Gastrocnemius medialis (tissue), 4 donors: Measurements from ENCODE around the gene PIK3C2G. TPM values are rescaled to one million over a fixed set of nuclear protein-coding genes. Genes with fewer than 3 reads are reported as not detected.

Experiments used
- ATAC-seq, 2 donors: fragments of 150-250 bp; one replicate each; pipeline ENCODE4 v1.9.1; 2016
- DNase-seq, 2 donors: peaks; one replicate each; pipeline ENCODE4 v3.0.0-alpha.2; 2019
- H3K27ac ChIP-seq, 4 donors: fragments of 200-600 bp; sonication (generic); 1 replicate in 1 of 4; 2 replicates in 3 of 4; pipeline ENCODE4 v1.5.1; 2016 to 2018; ENCODE audit warnings: mild to moderate bottlenecking in 2 of 4, moderate library complexity in 1 of 4
- H3K27me3 ChIP-seq, 3 donors: fragments of 200-600 bp; sonication (generic) in 2 of 3; 1 replicate in 1 of 3; 2 replicates in 2 of 3; pipeline versions ENCODE4 v1.5.1 to v1.6.0; 2016 to 2019; ENCODE audit warnings: mild to moderate bottlenecking in 1 of 3, moderate library complexity in 1 of 3
- H3K36me3 ChIP-seq, 2 donors: fragments of 200-600 bp; sonication (generic) in 1 of 2; one replicate each; pipeline ENCODE4 v1.5.1; 2017 to 2018
- H3K4me1 ChIP-seq, 2 donors: fragments of 200-600 bp; sonication (generic) in 1 of 2; one replicate each; pipeline ENCODE4 v1.5.1; 2016 to 2017; ENCODE audit warnings: mild to moderate bottlenecking in 2 of 2
- H3K4me3 ChIP-seq, 4 donors: fragments of 200-600 bp; sonication (generic) in 3 of 4; 1 replicate in 1 of 4; 2 replicates in 3 of 4; pipeline ENCODE4 v1.5.1; 2016 to 2019; ENCODE audit warnings: mild to moderate bottlenecking in 2 of 4
- H3K9me3 ChIP-seq, 3 donors: fragments of 200-600 bp; sonication (generic) in 2 of 3; 1 replicate in 1 of 3; 2 replicates in 2 of 3; pipeline ENCODE4 v1.5.1; 2016 to 2019
- POLR2A ChIP-seq, 2 donors: fragments of 450-650 bp; IDR thresholded peaks; one replicate each; pipeline ENCODE4 v1.6.1; 2017; ENCODE audit warnings: antibody characterized with exemption in 2 of 2, mild to moderate bottlenecking in 2 of 2, moderate library complexity in 2 of 2
- in situ Hi-C, 4 donors: fragments of 200-750 bp; cut with MboI; loops; one replicate each; pipeline versions ENCODE4 v1.15.0 to v1.8.0; 2017; ENCODE audit warnings: low sequenced_read_pairs in 4 of 4
- intact Hi-C: fragments of 100-400 bp; cut with DNase I; formaldehyde crosslinking; loops from one replicate; pipeline ENCODE4 v1.15.1; 2023; ENCODE audit warnings: low total_unique reads
- total RNA-seq, 4 donors: library from RNA; depleted of rRNA; stranded (reverse); fragments of >200 nt; gene quantifications; one replicate each; pipeline versions ENCODE4 v1.1.0 to v1.2.3, GENCODE V29; 2016
- TF ChIP-seq, protein P1 (sequence below), 5 experiments: fragments of 450-650 bp in 3 of 5; fragments of 200-600 bp in 2 of 5; sonication (generic) in 2 of 5; IDR thresholded peaks in 4 of 5; conservative IDR thresholded peaks in 1 of 5; 1 replicate in 4 of 5; 2 replicates in 1 of 5; pipeline ENCODE4 v1.5.1; 2016 to 2019; ENCODE audit warnings: antibody characterized with exemption in 5 of 5, mild to moderate bottlenecking in 3 of 5, moderate library complexity in 3 of 5

PIK3C2G gene
- total RNA-seq, 4 donors from 2014 or later: 0.40 TPM; not detected in 3

GRCh38 chr12:18559242-18559641, 297.9 kb downstream of the PIK3C2G start:
- DNase-seq (no peak), ATAC-seq (no peak)
- TF ChIP-seq, protein P1, sequence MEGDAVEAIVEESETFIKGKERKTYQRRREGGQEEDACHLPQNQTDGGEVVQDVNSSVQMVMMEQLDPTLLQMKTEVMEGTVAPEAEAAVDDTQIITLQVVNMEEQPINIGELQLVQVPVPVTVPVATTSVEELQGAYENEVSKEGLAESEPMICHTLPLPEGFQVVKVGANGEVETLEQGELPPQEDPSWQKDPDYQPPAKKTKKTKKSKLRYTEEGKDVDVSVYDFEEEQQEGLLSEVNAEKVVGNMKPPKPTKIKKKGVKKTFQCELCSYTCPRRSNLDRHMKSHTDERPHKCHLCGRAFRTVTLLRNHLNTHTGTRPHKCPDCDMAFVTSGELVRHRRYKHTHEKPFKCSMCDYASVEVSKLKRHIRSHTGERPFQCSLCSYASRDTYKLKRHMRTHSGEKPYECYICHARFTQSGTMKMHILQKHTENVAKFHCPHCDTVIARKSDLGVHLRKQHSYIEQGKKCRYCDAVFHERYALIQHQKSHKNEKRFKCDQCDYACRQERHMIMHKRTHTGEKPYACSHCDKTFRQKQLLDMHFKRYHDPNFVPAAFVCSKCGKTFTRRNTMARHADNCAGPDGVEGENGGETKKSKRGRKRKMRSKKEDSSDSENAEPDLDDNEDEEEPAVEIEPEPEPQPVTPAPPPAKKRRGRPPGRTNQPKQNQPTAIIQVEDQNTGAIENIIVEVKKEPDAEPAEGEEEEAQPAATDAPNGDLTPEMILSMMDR (IDR thresholded peaks at IDR 0.05 in 4 of 5, conservative IDR thresholded peaks at IDR 0.05 in 1 of 5): no peak
- TF ChIP-seq POLR2A (IDR thresholded peaks at IDR 0.05): no peak
- no peaks in the 10 kb centered on the region for H3K36me3 ChIP-seq
- H3K27ac ChIP-seq: no peak overlapping the region
- in situ Hi-C loops: no loop called here
- no peaks in the 10 kb centered on the region for H3K9me3 ChIP-seq
- no peaks in the 10 kb centered on the region for H3K4me1 ChIP-seq
- H3K4me3 ChIP-seq: no peak overlapping the region
- intact Hi-C loops: no loop called here
- H3K27me3 ChIP-seq: no peaks in the 10 kb centered on the region

DNA sequence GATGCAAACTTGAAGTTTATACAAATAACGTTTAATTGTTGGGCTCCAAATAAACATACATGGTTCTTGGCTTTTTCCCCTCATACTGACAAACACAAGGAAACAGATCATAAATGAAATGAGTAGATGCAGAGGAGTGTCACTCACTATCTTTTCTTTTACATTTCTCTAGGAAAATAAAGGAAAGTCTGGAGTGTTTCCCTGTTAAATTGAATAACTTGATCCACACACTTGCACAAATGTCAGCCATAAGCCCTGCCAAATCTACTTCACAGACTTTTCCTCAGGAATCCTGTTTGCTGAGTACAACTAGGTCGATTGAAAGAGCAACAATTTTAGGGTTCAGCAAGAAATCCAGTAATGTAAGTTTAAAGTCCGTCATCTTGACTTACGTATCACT, 301.2 kb downstream of the PIK3C2G start:
- no peaks in the 10 kb centered on the region for H3K27me3 ChIP-seq
- no peaks in the 10 kb centered on the region for H3K9me3 ChIP-seq
- intact Hi-C loops: no loop called here
- ATAC-seq: no peak
- no peaks in the 10 kb centered on the region for H3K4me1 ChIP-seq
- no peak overlapping the region for H3K27ac ChIP-seq
- H3K4me3 ChIP-seq: no peak overlapping the region
- in situ Hi-C loops: no loop called here
- DNase-seq: no peak
- H3K36me3 ChIP-seq: no peaks in the 10 kb centered on the region
- no peak for TF ChIP-seq POLR2A (IDR thresholded peaks at IDR 0.05)
- TF ChIP-seq, protein P1 (IDR thresholded peaks at IDR 0.05 in 4 of 5, conservative IDR thresholded peaks at IDR 0.05 in 1 of 5): no peak

GRCh38 chr12:18564306-18564705, 303.0 kb downstream of the PIK3C2G start:
- TF ChIP-seq, protein P1 (IDR thresholded peaks at IDR 0.05 in 4 of 5, conservative IDR thresholded peaks at IDR 0.05 in 1 of 5): no peak
- TF ChIP-seq POLR2A (IDR thresholded peaks at IDR 0.05): no peak
- no peaks in the 10 kb centered on the region for H3K4me1 ChIP-seq
- H3K9me3 ChIP-seq: no peaks in the 10 kb centered on the region
- intact Hi-C loops: no loop called here
- H3K27ac ChIP-seq: no peak overlapping the region
- no peak overlapping the region for H3K4me3 ChIP-seq
- DNase-seq: no peak
- ATAC-seq: no peak
- H3K36me3 ChIP-seq: no peaks in the 10 kb centered on the region
- in situ Hi-C loops: no loop called here
- no peaks in the 10 kb centered on the region for H3K27me3 ChIP-seq

GRCh38 chr12:18567787-18568186, 306.5 kb downstream of the PIK3C2G start:
- Histone ChIP-seq H3K36me3 (no peaks in the 10 kb centered on the region), H3K4me1 (no peaks in the 10 kb centered on the region), H3K4me3 (no peak overlapping the region), H3K27me3 (no peaks in the 10 kb centered on the region), H3K27ac (no peak overlapping the region), H3K9me3 (peaks cover 0 to 1% (median 0%) of the 10 kb centered on the region in 3 donors)
- no peak for DNase-seq
- in situ Hi-C loops (no loop called here), intact Hi-C loops (no loop called here)
- ATAC-seq: no peak
- TF ChIP-seq POLR2A (IDR thresholded peaks at IDR 0.05): no peak
- TF ChIP-seq, protein P1 (IDR thresholded peaks at IDR 0.05 in 4 of 5, conservative IDR thresholded peaks at IDR 0.05 in 1 of 5): no peak

GRCh38 chr12:18570543-18570942, 309.2 kb downstream of the PIK3C2G start:
- Histone ChIP-seq H3K4me1 (no peaks in the 10 kb centered on the region), H3K9me3 (peaks cover 0 to 3% (median 0%) of the 10 kb centered on the region in 3 donors), H3K27me3 (no peaks in the 10 kb centered on the region), H3K36me3 (no peaks in the 10 kb centered on the region), H3K27ac (no peak overlapping the region), H3K4me3 (no peak overlapping the region)
- ATAC-seq (no peak), DNase-seq (no peak)
- TF ChIP-seq, protein P1 (IDR thresholded peaks at IDR 0.05 in 4 of 5, conservative IDR thresholded peaks at IDR 0.05 in 1 of 5): no peak
- TF ChIP-seq POLR2A (IDR thresholded peaks at IDR 0.05): no peak
- in situ Hi-C loops: no loop called here
- intact Hi-C loops: no loop called here
